ENCODE results near the gene TTC7B.

GRCh38 chr14:90592655-90593054 lies 223.6 kb downstream of the TTC7B start:
- TF ChIP-seq POLR2AphosphoS5 (IDR thresholded peaks at IDR 0.05) (no peak), CTCF (IDR thresholded peaks at IDR 0.05) (no peak)

Data from prostate gland (tissue), 2 donors.